Ovary (tissue), 3 donors: ENCODE results near the gene KCNN1.

Experiments used
- EP300 ChIP-seq: sonication (generic); formaldehyde crosslinking; IDR thresholded peaks from one replicate; pipeline ENCODE4 v1.6.1; 2017; ENCODE audit warnings: antibody characterized with exemption
- POLR2A ChIP-seq: fragments of 450-650 bp; IDR thresholded peaks from one replicate; pipeline ENCODE4 v1.6.1; 2017; ENCODE audit warnings: antibody characterized with exemption, mild to moderate bottlenecking, moderate library complexity
- TF ChIP-seq, protein P1 (sequence below), 3 donors: fragments of 450-650 bp in 2 of 3; fragments of 200-600 bp in 1 of 3; IDR thresholded peaks; one replicate each; pipeline versions ENCODE4 v1.5.1 to v1.8.0; 2016 to 2022; ENCODE audit warnings: antibody characterized with exemption in 3 of 3, mild to moderate bottlenecking in 1 of 3
- donor health status: DM: no; HTN: no; CAD: no.

DNA sequence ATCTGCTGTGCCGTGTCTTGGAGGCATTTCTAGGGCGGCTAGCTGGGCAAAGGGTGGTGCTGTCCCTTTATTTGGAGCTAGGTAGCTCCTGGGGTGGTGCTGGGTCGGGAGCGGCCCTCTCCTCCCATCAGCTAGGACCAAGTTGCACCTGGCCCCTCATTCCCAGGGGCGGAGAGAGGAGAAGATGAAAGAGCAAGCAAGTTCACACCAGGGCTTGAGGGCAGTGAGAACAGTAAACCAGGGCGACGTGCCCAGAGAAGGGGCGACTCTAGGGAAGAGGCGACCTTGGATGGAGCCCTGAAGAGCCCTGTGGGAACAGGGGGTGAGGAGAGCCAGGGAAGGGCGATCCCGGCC, 17.0 kb upstream of the KCNN1 start:
- TF ChIP-seq, protein P1, sequence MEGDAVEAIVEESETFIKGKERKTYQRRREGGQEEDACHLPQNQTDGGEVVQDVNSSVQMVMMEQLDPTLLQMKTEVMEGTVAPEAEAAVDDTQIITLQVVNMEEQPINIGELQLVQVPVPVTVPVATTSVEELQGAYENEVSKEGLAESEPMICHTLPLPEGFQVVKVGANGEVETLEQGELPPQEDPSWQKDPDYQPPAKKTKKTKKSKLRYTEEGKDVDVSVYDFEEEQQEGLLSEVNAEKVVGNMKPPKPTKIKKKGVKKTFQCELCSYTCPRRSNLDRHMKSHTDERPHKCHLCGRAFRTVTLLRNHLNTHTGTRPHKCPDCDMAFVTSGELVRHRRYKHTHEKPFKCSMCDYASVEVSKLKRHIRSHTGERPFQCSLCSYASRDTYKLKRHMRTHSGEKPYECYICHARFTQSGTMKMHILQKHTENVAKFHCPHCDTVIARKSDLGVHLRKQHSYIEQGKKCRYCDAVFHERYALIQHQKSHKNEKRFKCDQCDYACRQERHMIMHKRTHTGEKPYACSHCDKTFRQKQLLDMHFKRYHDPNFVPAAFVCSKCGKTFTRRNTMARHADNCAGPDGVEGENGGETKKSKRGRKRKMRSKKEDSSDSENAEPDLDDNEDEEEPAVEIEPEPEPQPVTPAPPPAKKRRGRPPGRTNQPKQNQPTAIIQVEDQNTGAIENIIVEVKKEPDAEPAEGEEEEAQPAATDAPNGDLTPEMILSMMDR (IDR thresholded peaks at IDR 0.05): no peak
- TF ChIP-seq POLR2A (no peak), EP300 (no peak)
